GM21515 (cell line): ENCODE results near the gene LAX1.
"Not testable (repeated sequence)": the region's sequence is repeated elsewhere in the genome, so short reads cannot be mapped to it uniquely, and the experiment has no call there.

Experiments used
- ATAC-seq: cut with Tn5 transposase; IDR thresholded peaks from one replicate; pipeline ENCODE4 v1.9.1; 2021; ENCODE audit not compliant: unreplicated experiment

Gene LAX1

GRCh38 chr1:203764105-203765028 lies 616 bp upstream of the LAX1 start:
- no peak for ATAC-seq

- no peak for ATAC-seq
Measured at GRCh38 chr1:203768256-203768655, 3.3 kb downstream of the LAX1 start.

GRCh38 chr1:203769505-203770343 lies 4.7 kb downstream of the LAX1 start:
- no peak for ATAC-seq

- ATAC-seq = no peak
Measured at GRCh38 chr1:203771901-203772301, 6.9 kb downstream of the LAX1 start.

- ATAC-seq = no peak
Measured at GRCh38 chr1:203772836-203773235, 7.9 kb downstream of the LAX1 start.

- ATAC-seq = no peak
Measured at GRCh38 chr1:203776636-203777035, 11.7 kb downstream of the LAX1 start.

GRCh38 chr1:203777596-203777995 lies 12.6 kb downstream of the LAX1 start:
- ATAC-seq = no peak

GRCh38 chr1:203778146-203778545 lies 13.2 kb downstream of the LAX1 start:
- ATAC-seq = no peak

GRCh38 chr1:203778789-203779188 lies 13.8 kb downstream of the LAX1 start:
- ATAC-seq = no peak

GRCh38 chr1:203781962-203782361 lies 17.0 kb downstream of the LAX1 start:
- ATAC-seq = no peak

GRCh38 chr1:203789966-203790365 lies 25.0 kb downstream of the LAX1 start:
- no peak for ATAC-seq

- no peak for ATAC-seq
Measured at GRCh38 chr1:203791498-203791897, 26.5 kb downstream of the LAX1 start.

- ATAC-seq = no peak
Measured at GRCh38 chr1:203792486-203792885, 27.5 kb downstream of the LAX1 start.

- not testable (repeated sequence) for ATAC-seq
Measured at GRCh38 chr1:203793561-203793960, 28.6 kb downstream of the LAX1 start.

- ATAC-seq = no peak
Measured at GRCh38 chr1:203794764-203795440, 29.9 kb downstream of the LAX1 start.

- ATAC-seq = peak; percentile 97
Measured at GRCh38 chr1:203795441-203796235, 30.7 kb downstream of the LAX1 start, which contains the start of the genes ZBED6 and ZC3H11A. ZBED6 (plus strand) TSS chr1:203795623; CDS start chr1:203797523, 1,900 bp downstream. ZC3H11A (plus strand) TSS chr1:203795623; CDS start chr1:203817071, 21,448 bp downstream.

- no peak for ATAC-seq
Measured at GRCh38 chr1:203796236-203796605, 31.2 kb downstream of the LAX1 start.

- ATAC-seq = no peak
Measured at GRCh38 chr1:203797216-203797615, 32.2 kb downstream of the LAX1 start.

- no peak for ATAC-seq
Measured at GRCh38 chr1:203797948-203798655, 33.1 kb downstream of the LAX1 start.

GRCh38 chr1:203799157-203799556 lies 34.2 kb downstream of the LAX1 start:
- ATAC-seq = no peak
